ENCODE results near the gene ACBD7.

DNA sequence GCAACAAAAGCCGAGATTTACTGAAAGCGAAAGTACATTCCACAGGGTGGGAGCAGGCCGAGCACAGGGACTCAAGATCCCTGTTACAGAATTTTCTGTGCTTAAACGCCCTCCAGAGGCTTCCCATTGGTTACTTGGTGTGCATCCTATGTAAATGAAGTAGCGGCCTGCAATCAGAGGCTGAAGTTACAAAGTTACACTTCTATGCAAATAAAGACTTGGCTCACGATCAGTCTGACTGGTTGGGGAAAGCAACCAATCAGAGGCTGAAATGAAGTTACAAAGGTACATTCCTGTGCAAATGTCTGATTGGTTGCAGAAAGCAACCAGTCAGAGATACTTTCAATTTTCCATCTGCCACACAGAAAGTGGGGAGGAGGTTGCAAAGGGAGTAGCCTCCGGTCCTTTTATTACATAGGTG lies 4.1 kb downstream of the ACBD7 start:
- no peak for TF ChIP-seq CTCF (IDR thresholded peaks at IDR 0.05; ENCODE audit: control extremely low read depth in 1 of 3, insufficient read depth in 1 of 3, low read depth in 1 of 3, low read length in 3 of 3)
- TF ChIP-seq ZNF274 (IDR thresholded peaks at IDR 0.05; ENCODE audit: borderline replicate concordance, extremely low read depth, low read length) = no peak
- no peak for TF ChIP-seq CREB1 (IDR thresholded peaks at IDR 0.05)
- 0 out of 3 replicates have a peak, but pooled peaks of 1 of the 2 experiments have one; percentile 25 for TF ChIP-seq POLR2A (IDR thresholded peaks at IDR 0.05; ENCODE audit: control extremely low read depth in 1 of 2, low read depth in 2 of 2, low read length in 2 of 2)
- no peak for TF ChIP-seq CHD1 (IDR thresholded peaks at IDR 0.05; ENCODE audit: low read depth, low read length)
- TF ChIP-seq EP300 (IDR thresholded peaks at IDR 0.05; ENCODE audit: borderline replicate concordance in 1 of 2, low read depth in 2 of 2, low read length in 2 of 2) = no peak
- TF ChIP-seq SP1 (IDR thresholded peaks at IDR 0.05; ENCODE audit: low read depth, low read length) = peak; percentile 75
- no peak for TF ChIP-seq CTBP2 (IDR thresholded peaks at IDR 0.05; ENCODE audit: borderline replicate concordance, insufficient read depth, insufficient read length, low read length)

Measured in H1 (cell line).